G401.6 (cell line): ENCODE measurements around the gene AP2A2.
"Not testable (repeated sequence)": the region's sequence is repeated elsewhere in the genome, so short reads cannot be mapped to it uniquely, and the experiment has no call there.

ENCODE experiments used
- FAIRE-seq: peaks from 2 replicates; lab custom pipeline; 2012; peaks lifted over from hg19 to GRCh38; lab: Jason Lieb, UNC

The AP2A2 gene

DNA sequence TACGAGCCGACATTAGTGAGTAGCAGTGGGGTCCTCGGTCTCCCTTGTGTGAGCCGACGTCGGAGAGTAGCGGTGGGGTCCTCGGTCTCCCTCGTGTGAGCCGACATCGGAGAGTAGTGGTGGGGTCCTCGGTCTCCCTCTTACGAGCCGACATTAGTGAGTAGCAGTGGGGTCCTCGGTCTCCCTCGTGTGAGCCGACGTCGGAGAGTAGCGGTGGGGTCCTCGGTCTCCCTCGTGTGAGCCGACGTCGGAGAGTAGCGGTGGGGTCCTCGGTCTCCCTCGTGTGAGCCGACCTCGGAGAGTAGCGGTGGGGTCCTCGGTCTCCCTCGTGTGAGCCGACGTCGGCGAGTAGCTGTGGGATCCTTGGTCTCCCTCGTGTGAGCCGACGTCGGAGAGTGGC is 49.7 kb downstream of the AP2A2 start:
- not testable (repeated sequence) for FAIRE-seq

DNA sequence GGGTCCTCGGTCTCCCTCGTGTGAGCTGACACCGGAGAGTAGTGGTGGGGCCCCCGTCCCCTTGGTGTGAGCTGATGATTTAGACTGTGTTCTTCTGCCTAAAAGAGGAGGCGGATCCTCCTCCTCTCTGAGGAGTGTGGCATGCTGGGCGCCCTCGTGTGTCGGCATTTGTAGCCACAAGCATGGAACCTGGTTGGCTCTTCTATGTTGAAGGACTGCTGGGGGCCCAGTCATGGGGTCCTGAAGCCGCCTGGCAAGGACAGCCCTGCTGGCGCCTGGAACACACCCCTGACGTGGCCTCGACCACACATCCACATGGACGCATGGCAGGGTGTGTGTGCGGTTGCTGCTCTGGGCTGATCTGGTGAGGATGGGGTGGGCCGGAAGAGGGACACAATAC is 50.2 kb downstream of the AP2A2 start:
- no peak for FAIRE-seq

DNA sequence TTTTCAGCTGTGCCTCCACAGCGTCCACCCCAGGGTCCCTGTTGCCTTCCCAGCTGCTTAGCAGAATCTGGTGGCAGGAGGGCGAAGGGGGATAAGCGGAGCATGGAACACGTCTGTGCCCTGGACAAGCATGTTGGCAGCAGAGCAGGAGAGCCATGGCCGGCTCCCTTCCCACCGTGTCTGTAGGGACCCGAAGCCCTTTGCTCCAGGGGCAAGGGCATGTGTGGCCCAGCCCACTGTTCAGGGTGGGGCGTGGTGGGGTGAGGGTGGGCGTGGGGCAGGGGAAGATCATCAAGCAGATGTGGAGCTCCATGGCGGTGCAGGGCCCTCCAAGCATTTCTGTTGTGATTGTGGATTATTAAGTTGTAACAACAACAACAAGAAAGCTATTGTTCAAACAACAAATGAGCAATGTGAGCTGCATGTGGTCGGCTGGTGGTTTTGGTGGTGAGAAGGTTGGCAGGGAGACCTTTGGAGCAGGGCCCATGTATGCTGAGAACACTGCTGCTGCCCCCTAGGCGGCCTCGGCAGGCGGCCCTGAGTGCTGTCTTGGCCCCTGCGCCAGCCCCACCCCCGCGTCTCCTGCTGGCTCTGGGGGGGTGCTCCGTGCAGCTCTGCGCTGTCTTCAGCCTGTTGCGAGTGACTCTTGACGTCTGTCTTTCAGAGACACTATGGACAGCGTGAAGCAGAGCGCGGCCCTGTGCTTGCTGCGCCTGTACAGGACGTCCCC is 50.9 kb downstream of the AP2A2 start:
- FAIRE-seq = no peak

DNA sequence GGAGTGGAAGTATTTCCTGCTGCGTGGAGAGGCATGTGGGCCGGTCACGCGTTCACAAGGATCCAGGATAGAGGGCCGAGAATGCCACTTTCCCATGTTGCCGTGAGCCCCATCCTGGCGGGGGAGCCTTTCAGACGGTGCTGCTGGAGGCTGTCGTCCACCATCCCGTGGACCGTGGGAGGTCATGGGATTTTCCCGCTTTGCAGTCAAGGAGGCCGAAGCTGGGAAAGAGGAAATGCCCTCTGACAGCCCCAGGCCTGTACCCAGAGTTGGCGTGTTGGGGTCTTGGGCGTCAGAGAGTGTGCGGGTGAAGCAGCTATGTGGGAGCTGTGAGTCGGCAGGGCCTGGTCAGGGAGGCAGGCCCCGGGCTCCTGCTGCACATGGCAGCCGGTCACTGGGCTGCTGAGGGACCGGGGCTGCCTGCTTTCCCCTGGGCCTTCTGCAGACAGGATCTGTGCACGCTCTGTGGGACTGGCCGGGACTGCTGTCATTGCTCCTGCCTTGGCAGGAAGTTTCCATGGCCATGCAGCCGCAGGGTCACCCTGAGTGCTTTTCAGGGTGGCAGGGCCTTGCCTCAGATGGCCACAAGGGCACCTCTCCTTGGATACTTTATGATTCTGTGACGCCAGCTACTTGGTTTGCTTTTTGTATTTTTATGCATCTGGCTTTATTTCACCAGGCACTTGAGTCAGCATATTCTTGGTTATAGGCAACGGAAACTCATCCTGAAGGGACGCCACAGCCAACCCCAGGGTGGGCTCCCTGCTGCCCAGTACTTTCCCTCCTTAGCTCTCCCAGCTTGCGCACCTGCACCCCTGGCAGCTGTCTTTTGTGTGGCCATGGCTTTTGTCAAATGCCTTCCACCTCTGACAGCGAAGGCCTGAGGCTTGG is 52.4 kb downstream of the AP2A2 start:
- no peak for FAIRE-seq

DNA sequence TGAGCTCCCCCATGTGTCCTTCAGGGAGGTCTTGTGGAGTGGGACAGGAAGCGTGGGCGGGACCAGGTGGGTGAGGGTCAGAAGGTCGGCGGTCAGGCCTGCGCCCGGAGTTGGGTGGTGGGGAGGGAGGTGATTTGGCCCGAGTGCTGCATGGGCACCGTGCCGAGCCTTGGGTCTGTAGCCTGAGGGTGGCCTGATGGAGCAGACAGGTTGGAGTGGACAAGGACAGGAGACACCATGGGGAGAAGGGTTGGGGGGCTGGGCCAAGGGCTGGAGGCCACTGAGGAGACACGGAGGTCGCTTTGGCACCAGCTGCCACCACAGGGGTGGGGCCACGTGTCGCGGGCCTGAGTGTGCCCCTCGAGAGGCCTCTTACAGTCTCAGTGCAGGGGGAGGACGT is 53.1 kb downstream of the AP2A2 start:
- no peak for FAIRE-seq

DNA sequence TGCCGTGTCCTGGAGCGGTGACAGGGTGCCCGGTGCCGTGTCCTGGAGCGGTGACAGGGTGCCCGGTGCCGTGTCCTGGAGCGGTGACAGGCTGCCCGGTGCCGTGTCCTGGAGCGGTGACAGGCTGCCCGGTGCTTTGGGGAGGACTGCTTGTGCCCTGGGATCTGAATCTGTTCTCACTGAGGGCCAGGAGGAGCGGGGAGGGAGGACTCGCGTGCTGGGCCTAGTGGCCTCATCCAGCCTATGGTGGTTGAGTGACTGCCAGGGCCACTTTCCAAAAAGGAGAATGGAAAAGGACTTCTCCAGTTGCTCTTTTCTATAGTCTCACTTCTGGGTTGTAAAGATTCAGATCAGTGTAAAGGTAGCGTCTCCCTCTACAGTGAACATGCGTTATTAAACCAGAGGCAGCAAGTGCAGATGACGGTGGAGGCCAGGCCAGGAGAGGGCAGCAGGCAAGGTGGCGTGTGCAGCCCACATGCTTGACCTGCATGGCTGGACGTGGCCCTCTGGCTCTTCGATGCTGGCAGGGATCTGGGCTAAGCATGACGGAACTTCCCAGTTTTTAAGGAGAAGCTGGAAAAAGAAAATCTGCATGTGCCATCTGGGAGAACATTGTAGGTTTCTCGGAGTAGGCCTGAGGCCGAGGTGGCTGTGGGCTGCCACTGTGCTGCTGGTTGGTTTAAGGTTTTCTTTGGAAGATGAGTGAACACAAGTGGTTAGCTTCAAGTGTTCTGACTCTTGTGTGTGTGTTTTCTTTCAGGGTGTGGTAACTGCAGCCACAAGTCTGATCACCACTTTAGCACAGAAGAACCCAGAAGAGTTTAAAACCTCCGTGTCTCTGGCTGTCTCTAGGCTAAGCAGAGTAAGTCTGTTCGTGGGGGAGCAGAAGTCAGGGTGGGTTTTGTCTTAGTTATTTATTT is 55.0 kb downstream of the AP2A2 start:
- FAIRE-seq = no peak

DNA sequence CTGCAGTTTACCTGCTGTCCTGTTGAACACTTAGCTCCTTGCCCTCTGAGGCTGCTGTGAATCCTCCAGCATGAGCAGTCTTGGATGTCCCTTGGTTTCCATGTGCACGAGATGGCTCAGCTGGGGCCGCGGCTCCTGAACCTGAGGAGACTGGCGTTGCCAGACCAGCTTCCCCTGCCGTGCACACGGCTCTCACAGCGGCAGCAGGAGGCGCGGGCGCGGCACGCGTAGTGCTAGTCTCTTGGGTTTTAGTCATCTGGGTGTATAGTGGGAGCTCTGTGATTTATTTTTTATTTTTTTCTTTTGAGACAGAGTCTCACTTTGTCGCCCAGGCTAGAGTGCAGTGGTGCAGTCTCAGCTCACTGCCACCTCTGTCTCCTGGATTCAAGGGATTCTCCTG is 56.1 kb downstream of the AP2A2 start:
- FAIRE-seq = no peak

DNA sequence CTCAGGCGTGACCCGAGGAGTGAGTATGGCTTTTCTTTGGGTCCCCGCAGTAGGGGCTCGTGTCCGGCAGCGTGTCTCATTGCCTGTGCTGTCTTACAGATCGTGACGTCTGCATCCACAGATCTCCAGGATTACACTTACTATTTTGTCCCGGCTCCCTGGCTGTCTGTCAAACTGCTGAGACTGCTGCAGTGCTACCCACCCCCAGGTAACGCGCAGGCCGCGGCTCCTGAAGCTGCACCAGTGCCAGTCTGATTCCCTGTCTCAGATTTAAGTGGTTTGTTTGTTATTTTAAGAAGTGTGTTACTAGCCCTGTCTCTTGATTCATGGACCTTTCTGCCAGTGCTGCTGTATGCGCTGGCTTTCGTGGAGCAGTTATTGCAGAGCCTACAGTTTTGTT is 58.9 kb downstream of the AP2A2 start:
- no peak for FAIRE-seq

DNA sequence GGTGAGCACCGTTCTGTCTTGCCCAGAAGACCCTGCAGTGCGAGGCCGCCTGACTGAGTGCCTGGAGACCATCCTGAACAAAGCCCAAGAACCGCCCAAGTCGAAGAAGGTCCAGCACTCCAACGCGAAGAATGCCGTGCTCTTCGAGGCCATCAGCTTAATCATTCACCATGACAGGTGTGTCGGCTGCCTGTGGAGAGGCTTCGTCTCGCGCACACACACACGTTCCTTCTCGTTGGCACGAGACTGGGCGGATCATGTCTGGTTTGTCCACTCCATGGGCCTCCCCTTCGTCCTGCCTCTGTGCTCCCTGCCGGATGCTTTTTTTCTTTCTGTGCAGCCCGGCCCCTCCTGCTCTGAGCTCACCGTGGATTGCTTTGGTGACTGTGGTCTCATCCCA is 59.7 kb downstream of the AP2A2 start:
- no peak for FAIRE-seq

DNA sequence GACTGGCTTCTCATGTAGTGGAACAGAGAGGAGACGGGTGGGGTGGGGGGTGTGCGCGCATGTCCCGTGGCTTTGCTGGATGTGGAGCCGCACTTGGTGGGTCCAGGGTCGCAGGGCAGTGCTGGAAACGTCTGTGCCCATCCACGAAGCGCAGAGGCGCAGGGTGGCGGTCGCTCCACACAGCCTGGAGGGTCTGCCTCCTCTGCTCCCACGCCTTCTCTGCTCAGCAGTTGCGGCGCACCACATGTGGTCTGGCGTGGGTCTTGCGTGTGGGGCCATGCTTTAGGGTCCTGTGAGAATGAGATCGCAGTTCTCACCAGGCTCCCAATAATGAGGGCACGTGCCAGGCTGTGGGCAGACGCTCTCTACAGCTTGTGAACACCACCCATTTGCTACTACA is 60.2 kb downstream of the AP2A2 start:
- no peak for FAIRE-seq

DNA sequence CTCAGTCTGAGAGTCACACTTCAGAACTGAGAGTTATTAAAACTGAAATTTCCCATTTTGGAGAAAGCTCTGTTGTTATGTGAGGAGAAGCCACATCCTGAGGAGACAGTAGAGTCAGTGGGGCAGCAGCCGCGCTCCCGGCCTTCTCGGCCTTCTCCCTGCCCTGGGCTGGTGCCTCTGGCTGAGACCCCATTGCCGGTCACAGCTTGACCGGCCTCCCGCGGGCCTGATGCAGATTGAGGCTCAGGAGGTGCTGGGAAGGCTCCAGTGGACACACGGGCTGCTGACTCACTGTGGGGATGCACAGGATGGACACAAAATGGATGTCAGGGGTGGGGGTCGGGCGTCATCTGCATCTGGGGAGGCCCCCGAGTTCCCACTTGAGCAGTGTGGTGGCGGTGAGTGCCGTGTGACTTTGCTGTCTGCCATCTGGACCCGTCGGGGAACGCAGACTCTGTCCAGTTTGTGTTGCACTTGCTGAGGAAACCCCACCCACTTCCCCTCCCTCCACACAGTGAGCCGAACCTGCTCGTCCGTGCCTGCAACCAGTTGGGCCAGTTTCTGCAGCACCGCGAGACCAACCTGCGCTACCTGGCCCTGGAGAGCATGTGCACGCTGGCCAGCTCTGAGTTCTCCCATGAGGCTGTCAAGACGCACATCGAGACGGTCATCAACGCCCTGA is 60.7 kb downstream of the AP2A2 start:
- no peak for FAIRE-seq

DNA sequence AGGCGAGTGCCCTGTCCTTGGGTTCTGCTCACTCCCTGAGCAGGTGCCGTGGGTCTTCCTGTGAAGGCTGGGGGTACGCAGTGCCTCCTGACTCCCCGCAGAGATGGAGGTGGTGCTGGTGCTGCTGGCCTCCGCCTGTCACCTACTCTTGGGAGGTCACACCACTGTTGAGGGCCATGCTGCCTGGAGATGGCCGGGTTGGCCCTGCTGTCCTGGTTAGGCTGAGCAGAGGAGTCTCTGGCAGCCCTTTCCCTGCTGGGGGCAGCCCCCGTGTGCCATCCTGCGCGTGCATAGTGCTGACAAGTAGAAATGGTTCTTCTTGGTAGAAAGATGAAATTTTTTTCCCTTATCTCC is 61.3 kb downstream of the AP2A2 start:
- FAIRE-seq = no peak

DNA sequence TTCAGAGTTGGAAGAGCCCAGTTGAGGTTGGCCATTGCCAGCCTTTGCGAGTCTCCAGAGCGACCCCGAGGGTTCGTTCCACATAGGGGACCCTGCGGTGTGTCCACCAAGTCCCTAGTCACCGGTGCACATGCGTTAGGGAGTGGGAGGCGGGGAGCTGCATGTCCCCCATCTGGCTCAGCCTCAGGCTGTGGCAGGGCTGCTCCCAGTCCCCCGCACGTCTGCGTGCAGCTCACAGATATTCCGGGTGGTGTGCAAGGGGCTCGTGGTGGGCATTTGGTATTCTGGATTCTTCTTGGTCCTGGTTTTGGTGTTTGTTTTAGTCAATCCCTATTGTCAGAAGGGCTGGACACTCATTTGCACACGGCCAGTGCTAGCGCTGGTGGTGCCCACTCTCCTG is 62.0 kb downstream of the AP2A2 start:
- no peak for FAIRE-seq

DNA sequence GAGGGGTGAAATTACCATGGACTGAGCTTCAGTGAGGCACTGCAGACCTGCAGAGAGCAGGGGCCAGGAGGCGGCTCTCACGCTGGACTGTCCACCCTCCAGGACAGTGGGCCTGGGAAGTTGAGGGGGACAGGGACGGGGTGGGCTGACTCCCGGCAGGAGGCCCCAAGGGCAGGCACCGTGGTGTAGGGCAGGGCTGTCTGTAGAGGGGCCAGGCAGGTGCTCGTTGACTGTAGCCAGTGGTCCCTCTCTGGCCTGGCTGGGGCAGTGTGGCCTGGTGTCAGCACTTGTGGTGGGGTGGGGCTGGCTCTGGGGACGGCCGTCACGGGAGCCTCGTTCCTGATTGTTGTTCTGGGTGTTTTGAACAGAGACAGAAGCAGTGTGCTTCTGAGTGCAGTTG is 64.4 kb downstream of the AP2A2 start:
- FAIRE-seq = no peak

DNA sequence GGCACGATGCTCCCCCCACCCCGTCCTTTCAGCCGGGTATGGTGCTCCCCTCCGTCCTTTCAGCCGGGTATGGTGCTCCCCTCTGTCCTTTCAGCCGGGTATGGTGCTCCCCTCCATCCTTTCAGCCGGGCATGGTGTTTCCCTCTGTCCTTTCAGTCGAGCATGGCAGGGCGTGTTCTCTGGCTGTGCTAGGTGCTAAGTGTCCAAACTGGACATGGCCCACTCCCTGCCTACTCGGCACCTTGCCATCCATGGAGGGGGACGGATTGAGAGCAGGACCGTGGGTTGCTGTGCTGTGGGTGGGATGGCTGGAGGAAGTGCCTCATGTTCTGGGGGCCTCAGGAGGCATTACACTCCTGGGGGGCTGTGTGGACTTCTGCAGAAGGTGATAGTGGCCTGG is 65.4 kb downstream of the AP2A2 start:
- FAIRE-seq = no peak

DNA sequence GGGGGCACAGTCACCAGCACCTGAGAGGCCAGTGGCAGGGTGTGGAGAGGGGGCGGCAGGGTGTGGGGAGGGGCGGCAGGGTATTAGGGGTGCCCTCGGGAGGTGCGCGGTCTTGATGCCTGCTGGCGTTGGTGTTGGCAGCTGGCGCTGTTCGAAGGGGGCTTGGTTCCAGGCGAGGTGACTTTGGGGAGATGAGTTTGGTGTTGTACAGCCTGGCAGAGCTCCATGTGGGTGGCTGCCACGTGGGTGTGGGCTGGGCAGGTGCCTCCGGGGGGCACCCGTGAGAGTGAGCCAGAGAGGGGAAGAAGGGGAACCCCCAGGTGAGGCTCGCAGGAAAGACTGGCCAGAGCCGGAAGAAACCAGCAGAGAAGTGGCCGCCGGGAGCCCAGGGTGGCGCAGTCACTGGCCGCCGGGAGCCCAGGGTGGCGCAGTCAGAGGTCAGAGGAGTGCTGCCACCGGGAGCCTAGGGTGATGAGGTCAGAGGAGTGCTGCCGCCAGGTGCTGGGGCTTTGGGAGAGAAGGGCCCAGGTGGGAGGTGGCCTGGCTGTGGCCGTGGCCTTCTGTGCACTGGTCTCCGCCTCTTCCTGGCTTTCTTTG is 66.1 kb downstream of the AP2A2 start:
- FAIRE-seq = no peak

DNA sequence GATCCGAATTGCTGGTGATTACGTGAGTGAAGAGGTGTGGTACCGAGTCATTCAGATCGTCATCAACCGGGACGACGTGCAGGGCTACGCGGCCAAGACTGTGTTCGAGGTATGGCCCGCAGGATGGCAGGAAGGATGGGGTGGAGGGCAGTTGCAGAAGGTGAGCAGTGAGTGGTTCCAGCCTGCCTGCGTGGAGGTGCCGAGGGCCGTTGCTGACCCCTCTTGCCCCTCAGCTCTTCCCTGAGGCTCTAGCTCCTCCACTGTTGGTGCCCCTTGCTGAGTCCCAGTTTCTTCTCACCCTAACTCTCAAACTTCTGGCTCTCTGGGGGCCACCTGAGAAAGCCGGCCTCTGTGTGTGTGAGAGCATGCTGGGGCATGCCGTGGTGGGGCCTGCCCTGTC is 66.9 kb downstream of the AP2A2 start:
- no peak for FAIRE-seq

DNA sequence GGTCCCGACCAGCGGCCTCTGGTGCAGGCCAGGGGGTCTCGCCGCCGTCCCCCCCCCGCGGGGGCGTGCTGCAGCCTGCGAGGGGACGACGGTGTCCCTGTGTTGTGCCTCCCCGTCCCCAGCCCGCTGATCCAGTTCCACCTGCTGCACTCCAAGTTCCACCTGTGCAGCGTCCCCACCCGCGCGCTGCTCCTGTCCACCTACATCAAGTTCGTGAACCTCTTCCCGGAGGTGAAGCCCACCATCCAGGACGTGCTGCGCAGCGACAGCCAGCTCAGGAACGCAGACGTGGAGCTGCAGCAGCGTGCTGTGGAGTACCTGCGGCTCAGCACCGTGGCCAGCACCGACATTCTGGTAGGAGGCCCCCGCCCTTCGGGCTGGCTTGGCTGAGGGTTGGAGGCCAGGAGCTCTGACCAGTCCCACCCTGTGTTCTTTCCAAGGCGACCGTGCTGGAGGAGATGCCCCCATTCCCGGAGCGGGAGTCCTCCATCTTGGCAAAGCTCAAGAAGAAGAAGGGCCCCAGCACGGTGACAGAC is 68.0 kb downstream of the AP2A2 start:
- FAIRE-seq = no peak

DNA sequence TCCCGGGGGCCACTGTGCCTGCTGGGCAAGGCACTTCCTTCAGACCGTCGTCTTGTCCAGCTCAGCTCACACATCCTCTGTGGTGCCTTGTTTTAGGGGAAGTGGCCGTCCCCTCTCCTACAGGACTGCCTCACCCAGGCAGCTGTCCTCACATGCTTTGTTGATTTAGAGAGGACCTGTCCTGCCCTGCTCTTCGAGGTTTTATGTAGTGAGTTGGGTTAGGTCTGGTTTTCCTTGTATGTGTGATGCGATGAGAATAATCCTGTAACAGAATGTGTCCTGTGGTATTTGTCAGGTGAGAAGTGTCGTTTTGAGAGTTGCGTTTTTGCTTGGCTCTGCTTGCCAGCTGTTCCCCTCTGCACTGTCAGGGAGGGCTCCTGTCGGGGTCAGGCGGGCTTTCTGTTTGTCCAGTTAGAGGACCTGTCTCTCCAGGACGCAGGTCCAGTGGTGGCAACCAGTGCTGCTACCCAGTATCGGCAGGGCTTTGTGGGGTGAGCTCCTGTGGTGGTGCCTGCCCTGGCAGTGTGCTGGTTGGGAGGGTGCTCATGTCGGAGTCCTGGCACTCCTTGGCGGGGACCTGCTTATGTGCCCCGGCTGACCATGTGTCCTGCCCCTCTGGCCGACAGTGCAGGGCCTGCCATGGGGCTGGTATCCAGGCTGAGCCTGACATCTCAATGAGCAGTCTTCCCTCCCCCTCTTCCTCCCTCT is 69.5 kb downstream of the AP2A2 start:
- FAIRE-seq = no peak

DNA sequence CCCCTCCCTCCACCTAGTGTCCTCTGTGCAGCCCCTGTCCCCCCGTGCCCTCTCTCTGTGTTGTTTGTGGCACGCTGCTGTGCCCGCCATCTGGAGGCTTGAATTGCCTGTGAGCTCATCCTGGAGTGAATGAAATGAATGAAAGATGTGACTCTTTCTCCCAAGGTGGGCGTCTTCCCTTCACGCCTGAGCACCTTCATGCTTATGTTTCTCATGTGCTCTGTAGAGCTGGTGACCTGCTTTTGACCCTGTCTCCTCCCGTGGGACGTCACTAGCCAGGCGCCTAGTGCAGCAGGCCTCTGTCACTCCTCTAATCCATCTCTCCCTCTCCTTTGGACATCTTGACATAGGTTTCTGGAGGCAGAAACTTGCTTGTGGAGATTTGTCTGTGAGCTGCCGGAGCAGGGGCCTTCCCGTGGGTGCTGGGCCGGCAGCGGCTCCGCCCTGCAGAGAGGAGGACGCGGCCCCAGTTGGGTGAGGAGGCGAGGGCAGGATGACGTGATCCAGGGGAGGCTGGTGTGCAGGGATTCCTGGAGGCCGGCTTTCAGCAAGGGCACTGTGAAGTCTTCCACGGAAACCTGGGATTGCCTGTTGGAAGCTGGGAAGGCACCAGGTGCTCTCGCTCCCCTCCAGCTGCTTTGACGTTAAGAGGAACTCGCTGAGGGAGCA is 70.2 kb downstream of the AP2A2 start:
- no peak for FAIRE-seq
